ENCODE measurements around the gene SP140.

Gene SP140

GRCh38 chr2:230312638-230313037, 87.1 kb downstream of the SP140 start:
- TF ChIP-seq CTCF (IDR thresholded peaks at IDR 0.05; ENCODE audit: insufficient read depth, missing control alignments), result no peak
- FAIRE-seq, result no peak
- DNase-seq (ENCODE audit: insufficient read length, low spot score), result no peak

GRCh38 chr2:230317366-230317765, 91.8 kb downstream of the SP140 start:
- FAIRE-seq, result no peak
- no peak for DNase-seq (ENCODE audit: insufficient read length, low spot score)
- TF ChIP-seq CTCF (IDR thresholded peaks at IDR 0.05; ENCODE audit: insufficient read depth, missing control alignments), result no peak

- no peak for FAIRE-seq
- TF ChIP-seq CTCF (IDR thresholded peaks at IDR 0.05; ENCODE audit: insufficient read depth, missing control alignments), result no peak
- no peak for DNase-seq (ENCODE audit: insufficient read length, low spot score)
These were observed 92.9 kb downstream of the SP140 start for GRCh38 chr2:230318190-230319121.

- no peak for TF ChIP-seq CTCF (IDR thresholded peaks at IDR 0.05; ENCODE audit: insufficient read depth, missing control alignments)
- no peak for DNase-seq (ENCODE audit: insufficient read length, low spot score)
- no peak for FAIRE-seq
These were observed 93.8 kb downstream of the SP140 start for GRCh38 chr2:230319211-230319862.

GRCh38 chr2:230321031-230321430, 95.5 kb downstream of the SP140 start:
- no peak for TF ChIP-seq CTCF (IDR thresholded peaks at IDR 0.05; ENCODE audit: insufficient read depth, missing control alignments)
- FAIRE-seq (no peak), DNase-seq (ENCODE audit: insufficient read length, low spot score) (no peak)

GRCh38 chr2:230322561-230323384, 97.2 kb downstream of the SP140 start:
- no peak for TF ChIP-seq CTCF (IDR thresholded peaks at IDR 0.05; ENCODE audit: insufficient read depth, missing control alignments)
- no peak for FAIRE-seq
- DNase-seq (ENCODE audit: insufficient read length, low spot score), result no peak

All from D721Med (cell line).